OCI-LY1 (cell line): ENCODE data around the gene DTNBP1.

Experiments
- EZH2 ChIP-seq: fragments of 200-600 bp; sonication (generic), shearing (Covaris generic); IDR thresholded peaks from 2 replicates; pipeline ENCODE4 v1.8.0; 2017; ENCODE audit warnings: borderline replicate concordance, mixed run types, mild to moderate bottlenecking, antibody characterized with exemption, low read length, moderate library complexity, mixed read lengths
- TF ChIP-seq, protein P1 (sequence below): fragments of 200-600 bp; sonication (generic), shearing (Covaris generic); IDR thresholded peaks from 2 replicates; pipeline ENCODE4 v1.5.1; 2017; ENCODE audit warnings: mild to moderate bottlenecking, antibody characterized with exemption, low read length, moderate library complexity, mixed read lengths

GRCh38 chr6:15481390-15482291, 181.2 kb downstream of the DTNBP1 start:
- TF ChIP-seq EZH2: no peak
- TF ChIP-seq, protein P1, sequence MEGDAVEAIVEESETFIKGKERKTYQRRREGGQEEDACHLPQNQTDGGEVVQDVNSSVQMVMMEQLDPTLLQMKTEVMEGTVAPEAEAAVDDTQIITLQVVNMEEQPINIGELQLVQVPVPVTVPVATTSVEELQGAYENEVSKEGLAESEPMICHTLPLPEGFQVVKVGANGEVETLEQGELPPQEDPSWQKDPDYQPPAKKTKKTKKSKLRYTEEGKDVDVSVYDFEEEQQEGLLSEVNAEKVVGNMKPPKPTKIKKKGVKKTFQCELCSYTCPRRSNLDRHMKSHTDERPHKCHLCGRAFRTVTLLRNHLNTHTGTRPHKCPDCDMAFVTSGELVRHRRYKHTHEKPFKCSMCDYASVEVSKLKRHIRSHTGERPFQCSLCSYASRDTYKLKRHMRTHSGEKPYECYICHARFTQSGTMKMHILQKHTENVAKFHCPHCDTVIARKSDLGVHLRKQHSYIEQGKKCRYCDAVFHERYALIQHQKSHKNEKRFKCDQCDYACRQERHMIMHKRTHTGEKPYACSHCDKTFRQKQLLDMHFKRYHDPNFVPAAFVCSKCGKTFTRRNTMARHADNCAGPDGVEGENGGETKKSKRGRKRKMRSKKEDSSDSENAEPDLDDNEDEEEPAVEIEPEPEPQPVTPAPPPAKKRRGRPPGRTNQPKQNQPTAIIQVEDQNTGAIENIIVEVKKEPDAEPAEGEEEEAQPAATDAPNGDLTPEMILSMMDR: no peak
